Activated naive CD8-positive, alpha-beta T cell treated with anti-CD3 and anti-CD28 coated beads, Interleukin-2, amount 50 U/mL, for 24 hours (primary cell): ENCODE measurements around the gene TCF23.

Source experiments
- ATAC-seq: fragments of 150-1000 bp; cut with Tn5 transposase; one replicate; pipeline ENCODE4 v1.10.0; 2021
- DNase-seq: peaks from one replicate; pipeline ENCODE4 v3.0.0; 2021
- H3K27ac Mint-ChIP-seq: one replicate; pipeline ENCODE4 v1.8.0; 2021; ENCODE audit warnings: mild to moderate bottlenecking, mixed read lengths
- H3K27me3 Mint-ChIP-seq: one replicate; pipeline ENCODE4 v1.8.0; 2021; ENCODE audit warnings: mixed read lengths
- H3K36me3 Mint-ChIP-seq: one replicate; pipeline ENCODE4 v1.8.0; 2021; ENCODE audit warnings: low read depth, mixed read lengths
- H3K4me1 Mint-ChIP-seq: one replicate; pipeline ENCODE4 v1.8.0; 2021; ENCODE audit warnings: mixed read lengths
- H3K4me3 Mint-ChIP-seq: one replicate; pipeline ENCODE4 v1.8.0; 2021; ENCODE audit warnings: mild to moderate bottlenecking, moderate library complexity, mixed read lengths
- H3K9me3 Mint-ChIP-seq: one replicate; pipeline ENCODE4 v1.8.0; 2021; ENCODE audit warnings: mixed read lengths

Gene TCF23

GRCh38 chr2:27205206-27205605 lies 56.4 kb downstream of the TCF23 start:
- DNase-seq, result no peak
- no peak overlapping the region for H3K4me3 Mint-ChIP-seq
- no peaks in the 10 kb centered on the region for H3K9me3 Mint-ChIP-seq
- H3K36me3 Mint-ChIP-seq, result peaks cover 56% of the 10 kb centered on the region
- H3K27me3 Mint-ChIP-seq, result no peaks in the 10 kb centered on the region
- no peak overlapping the region for H3K27ac Mint-ChIP-seq
- H3K4me1 Mint-ChIP-seq, result peaks cover 22% of the 10 kb centered on the region
- ATAC-seq, result no peak

GRCh38 chr2:27206346-27206745 lies 57.5 kb downstream of the TCF23 start:
- peaks cover 27% of the 10 kb centered on the region for H3K4me1 Mint-ChIP-seq
- H3K4me3 Mint-ChIP-seq, result no peak overlapping the region
- no peak for DNase-seq
- no peak for ATAC-seq
- H3K27ac Mint-ChIP-seq, result no peak overlapping the region
- no peaks in the 10 kb centered on the region for H3K9me3 Mint-ChIP-seq
- H3K36me3 Mint-ChIP-seq, result peaks cover 53% of the 10 kb centered on the region
- H3K27me3 Mint-ChIP-seq, result no peaks in the 10 kb centered on the region
